Liver (tissue), 9 donors: ENCODE data around the gene CEP295NL. TPM values are rescaled to one million over a fixed set of nuclear protein-coding genes. Genes with fewer than 3 reads are reported as not detected.

ENCODE experiments used
- DNase-seq: peaks from one replicate; pipeline ENCODE4 v3.0.0-alpha.2; 2017; ENCODE audit warnings: low spot score
- H3K27ac ChIP-seq, 2 donors: one replicate each; pipeline ENCODE4 v1.7.0; 2013; ENCODE audit warnings: inconsistent platforms in 2 of 2, low read length in 2 of 2, control low read depth in 1 of 2, low read depth in 1 of 2, mild to moderate bottlenecking in 1 of 2
- H3K27me3 ChIP-seq, 4 donors: one replicate each; pipeline versions ENCODE4 v1.6.1 to v1.7.0; 2013; ENCODE audit warnings: low read length in 3 of 4, inconsistent platforms in 1 of 4, mild to moderate bottlenecking in 1 of 4, moderate library complexity in 1 of 4; ENCODE audit not compliant: control insufficient read depth in 4 of 4, insufficient read depth in 4 of 4
- H3K36me3 ChIP-seq, 4 donors: one replicate each; pipeline versions ENCODE4 v1.6.1 to v1.7.0; 2013; ENCODE audit warnings: low read length in 3 of 4, mild to moderate bottlenecking in 3 of 4, low read depth in 1 of 4, moderate library complexity in 1 of 4; ENCODE audit not compliant: control insufficient read depth in 4 of 4, insufficient read depth in 3 of 4
- H3K4me1 ChIP-seq, 4 donors: one replicate each; pipeline versions ENCODE4 v1.6.1 to v1.7.0; 2013; ENCODE audit warnings: low read length in 3 of 4, mild to moderate bottlenecking in 3 of 4, moderate library complexity in 1 of 4; ENCODE audit not compliant: control insufficient read depth in 4 of 4, insufficient read depth in 4 of 4
- H3K4me3 ChIP-seq, 3 donors: one replicate each; pipeline versions ENCODE4 v1.6.1 to v1.7.0; 2013; ENCODE audit warnings: low read length in 3 of 3, control low read depth in 1 of 3, low read depth in 1 of 3, mild to moderate bottlenecking in 1 of 3
- H3K9ac ChIP-seq, 2 donors: one replicate each; pipeline ENCODE4 v1.7.0; 2013; ENCODE audit warnings: low read length in 2 of 2, mild to moderate bottlenecking in 2 of 2, moderate library complexity in 2 of 2, control low read depth in 1 of 2, low read depth in 1 of 2
- H3K9me3 ChIP-seq, 4 donors: one replicate each; pipeline versions ENCODE4 v1.6.1 to v1.7.0; 2013; ENCODE audit warnings: low read length in 3 of 4; ENCODE audit not compliant: control insufficient read depth in 4 of 4
- EGR1 ChIP-seq, 2 donors: IDR thresholded peaks; 2 replicates each; pipeline ENCODE4 v1.6.1; 2016 to 2018; ENCODE audit warnings: antibody characterized with exemption in 2 of 2, low read depth in 2 of 2
- FOXA1 ChIP-seq: IDR thresholded peaks from 2 replicates; pipeline ENCODE4 v1.6.1; 2016; ENCODE audit warnings: antibody characterized with exemption
- FOXA2 ChIP-seq: IDR thresholded peaks from 2 replicates; pipeline ENCODE4 v1.6.1; 2016; ENCODE audit warnings: antibody characterized with exemption
- GABPA ChIP-seq, 2 donors: IDR thresholded peaks in 1 of 2; conservative IDR thresholded peaks in 1 of 2; 2 replicates each; pipeline ENCODE4 v1.6.1; 2016; ENCODE audit warnings: antibody characterized with exemption in 2 of 2, mild to moderate bottlenecking in 1 of 2, moderate library complexity in 1 of 2
- HNF4A ChIP-seq, 2 donors: conservative IDR thresholded peaks; 2 replicates each; pipeline ENCODE4 v1.6.1; 2016; ENCODE audit warnings: antibody characterized with exemption in 2 of 2, mild to moderate bottlenecking in 2 of 2
- HNF4G ChIP-seq: IDR thresholded peaks from 2 replicates; pipeline ENCODE4 v1.6.1; 2016; ENCODE audit warnings: antibody characterized with exemption
- JUND ChIP-seq, 2 donors: IDR thresholded peaks; 2 replicates each; pipeline ENCODE4 v1.6.1; 2016; ENCODE audit warnings: antibody characterized with exemption in 2 of 2
- NR2F2 ChIP-seq: IDR thresholded peaks from 2 replicates; pipeline ENCODE4 v1.6.1; 2016; ENCODE audit warnings: antibody characterized with exemption
- RAD21 ChIP-seq, 2 donors: IDR thresholded peaks; 2 replicates each; pipeline ENCODE4 v1.6.1; 2016; ENCODE audit warnings: antibody characterized with exemption in 2 of 2, mild to moderate bottlenecking in 2 of 2
- RXRA ChIP-seq, 2 donors: IDR thresholded peaks; 2 replicates each; pipeline ENCODE4 v1.6.1; 2017 to 2018; ENCODE audit warnings: antibody characterized with exemption in 2 of 2, mild to moderate bottlenecking in 1 of 2
- SP1 ChIP-seq: IDR thresholded peaks from 2 replicates; pipeline ENCODE4 v1.6.1; 2018; ENCODE audit warnings: antibody characterized with exemption, mild to moderate bottlenecking
- TAF1 ChIP-seq: conservative IDR thresholded peaks from 2 replicates; pipeline ENCODE4 v1.6.1; 2016; ENCODE audit warnings: antibody characterized with exemption, mild to moderate bottlenecking
- YY1 ChIP-seq: IDR thresholded peaks from 2 replicates; pipeline ENCODE4 v1.6.1; 2016; ENCODE audit warnings: antibody characterized with exemption, mild to moderate bottlenecking
- WGBS: extraction: QIAGEN DNeasy Blood & Tissue Kit; methylation state at CpG from one replicate; pipeline ENCODE4 v1.1.7; 2013; 5-methylcytosine and 5-hydroxymethylcytosine counted together
- polyA plus RNA-seq, 2 donors: library from polyadenylated mRNA; stranded (reverse) in 1 of 2; unstranded in 1 of 2; fragments of 200-250 nt in 1 of 2; fragments of >200 nt in 1 of 2; fragmentation: Nextera tagmentation in 1 of 2; extraction: Ambion mirVana in 1 of 2; gene quantifications; one replicate each; pipeline versions ENCODE4 v1.2.1 to v1.2.3, GENCODE V29; 2013 to 2015
- total RNA-seq, 2 donors: library from RNA; depleted of rRNA; stranded (reverse); fragments of >200 nt; gene quantifications; one replicate each; pipeline ENCODE4 v1.2.3, GENCODE V29; 2014
- TF ChIP-seq, protein P1 (sequence below): fragments of 150-350 bp; IDR thresholded peaks from 2 replicates; pipeline ENCODE4 v1.5.1; 2017; ENCODE audit warnings: improper control_type of control experiment, low read depth, low read length; ENCODE audit not compliant: missing input control
- TF ChIP-seq, protein P2 (sequence below): IDR thresholded peaks from 2 replicates; pipeline ENCODE4 v1.6.1; 2016; ENCODE audit warnings: antibody characterized with exemption, mild to moderate bottlenecking
- TF ChIP-seq, protein P3 (sequence below): IDR thresholded peaks from 2 replicates; pipeline ENCODE4 v1.6.1; 2016; ENCODE audit warnings: antibody characterized with exemption
- TF ChIP-seq, protein P4 (sequence below): IDR thresholded peaks from 2 replicates; pipeline ENCODE4 v1.6.1; 2016; ENCODE audit warnings: antibody characterized with exemption
- TF ChIP-seq, protein P5 (sequence below): IDR thresholded peaks from 2 replicates; pipeline ENCODE4 v1.6.1; 2016; ENCODE audit warnings: antibody characterized with exemption
- donor health status: healthy.
- donor health status: healthy.
- donor health status: healthy.
- donor health status: healthy.
- donor health status: healthy.

The CEP295NL gene
- total and polyA plus RNA-seq, 4 donors = 0.28 to 1.0 TPM; not detected in 2

DNA sequence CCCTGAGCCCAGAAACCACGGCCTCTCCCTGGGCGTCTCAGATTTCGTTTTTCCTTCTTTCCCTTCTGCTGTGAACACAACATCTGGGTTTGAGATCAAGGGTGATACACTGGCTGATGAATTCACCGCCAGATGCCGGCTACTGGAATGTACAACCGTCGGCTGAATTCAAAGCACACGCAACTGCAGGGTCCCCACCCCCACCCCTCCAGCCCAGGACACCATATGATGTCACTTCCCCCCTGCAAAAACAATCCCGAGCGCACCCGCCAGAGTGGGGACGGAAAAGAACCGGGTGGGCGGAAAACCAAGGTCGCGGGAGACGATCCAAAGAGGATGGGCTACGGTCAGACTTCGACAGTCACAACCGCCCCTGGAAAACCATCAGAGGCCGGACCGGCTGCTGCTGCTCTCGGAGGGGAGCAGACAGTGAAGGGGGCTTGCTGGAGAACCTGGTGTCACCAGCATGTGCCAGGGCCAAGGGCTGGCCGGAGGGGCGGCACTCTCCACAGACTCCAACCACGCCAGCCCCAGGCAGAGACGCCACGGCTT is 23.3 kb downstream of the CEP295NL start:
- Histone ChIP-seq H3K27ac (peak overlapping the region; percentile 68 to 72), H3K9me3 (no peaks in the 10 kb centered on the region), H3K27me3 (no peaks in the 10 kb centered on the region), H3K4me1 (peaks cover 0 to 15% (median 8%) of the 10 kb centered on the region in 4 donors), H3K4me3 (no peak overlapping the region), H3K9ac (no peak overlapping the region), H3K36me3 (no peaks in the 10 kb centered on the region)
- no peak for DNase-seq
- peak; percentile 47 for TF ChIP-seq NR2F2
- TF ChIP-seq GABPA (IDR thresholded peaks at IDR 0.05 in 1 of 2, conservative IDR thresholded peaks at IDR 0.05 in 1 of 2) = no peak
- TF ChIP-seq RAD21 (IDR thresholded peaks at IDR 0.05) = peak in 1 of 2 donors; percentile 11
- TF ChIP-seq, protein P1, sequence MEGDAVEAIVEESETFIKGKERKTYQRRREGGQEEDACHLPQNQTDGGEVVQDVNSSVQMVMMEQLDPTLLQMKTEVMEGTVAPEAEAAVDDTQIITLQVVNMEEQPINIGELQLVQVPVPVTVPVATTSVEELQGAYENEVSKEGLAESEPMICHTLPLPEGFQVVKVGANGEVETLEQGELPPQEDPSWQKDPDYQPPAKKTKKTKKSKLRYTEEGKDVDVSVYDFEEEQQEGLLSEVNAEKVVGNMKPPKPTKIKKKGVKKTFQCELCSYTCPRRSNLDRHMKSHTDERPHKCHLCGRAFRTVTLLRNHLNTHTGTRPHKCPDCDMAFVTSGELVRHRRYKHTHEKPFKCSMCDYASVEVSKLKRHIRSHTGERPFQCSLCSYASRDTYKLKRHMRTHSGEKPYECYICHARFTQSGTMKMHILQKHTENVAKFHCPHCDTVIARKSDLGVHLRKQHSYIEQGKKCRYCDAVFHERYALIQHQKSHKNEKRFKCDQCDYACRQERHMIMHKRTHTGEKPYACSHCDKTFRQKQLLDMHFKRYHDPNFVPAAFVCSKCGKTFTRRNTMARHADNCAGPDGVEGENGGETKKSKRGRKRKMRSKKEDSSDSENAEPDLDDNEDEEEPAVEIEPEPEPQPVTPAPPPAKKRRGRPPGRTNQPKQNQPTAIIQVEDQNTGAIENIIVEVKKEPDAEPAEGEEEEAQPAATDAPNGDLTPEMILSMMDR = no peak
- TF ChIP-seq HNF4A (conservative IDR thresholded peaks at IDR 0.05) = no peak
- TF ChIP-seq, protein P2, sequence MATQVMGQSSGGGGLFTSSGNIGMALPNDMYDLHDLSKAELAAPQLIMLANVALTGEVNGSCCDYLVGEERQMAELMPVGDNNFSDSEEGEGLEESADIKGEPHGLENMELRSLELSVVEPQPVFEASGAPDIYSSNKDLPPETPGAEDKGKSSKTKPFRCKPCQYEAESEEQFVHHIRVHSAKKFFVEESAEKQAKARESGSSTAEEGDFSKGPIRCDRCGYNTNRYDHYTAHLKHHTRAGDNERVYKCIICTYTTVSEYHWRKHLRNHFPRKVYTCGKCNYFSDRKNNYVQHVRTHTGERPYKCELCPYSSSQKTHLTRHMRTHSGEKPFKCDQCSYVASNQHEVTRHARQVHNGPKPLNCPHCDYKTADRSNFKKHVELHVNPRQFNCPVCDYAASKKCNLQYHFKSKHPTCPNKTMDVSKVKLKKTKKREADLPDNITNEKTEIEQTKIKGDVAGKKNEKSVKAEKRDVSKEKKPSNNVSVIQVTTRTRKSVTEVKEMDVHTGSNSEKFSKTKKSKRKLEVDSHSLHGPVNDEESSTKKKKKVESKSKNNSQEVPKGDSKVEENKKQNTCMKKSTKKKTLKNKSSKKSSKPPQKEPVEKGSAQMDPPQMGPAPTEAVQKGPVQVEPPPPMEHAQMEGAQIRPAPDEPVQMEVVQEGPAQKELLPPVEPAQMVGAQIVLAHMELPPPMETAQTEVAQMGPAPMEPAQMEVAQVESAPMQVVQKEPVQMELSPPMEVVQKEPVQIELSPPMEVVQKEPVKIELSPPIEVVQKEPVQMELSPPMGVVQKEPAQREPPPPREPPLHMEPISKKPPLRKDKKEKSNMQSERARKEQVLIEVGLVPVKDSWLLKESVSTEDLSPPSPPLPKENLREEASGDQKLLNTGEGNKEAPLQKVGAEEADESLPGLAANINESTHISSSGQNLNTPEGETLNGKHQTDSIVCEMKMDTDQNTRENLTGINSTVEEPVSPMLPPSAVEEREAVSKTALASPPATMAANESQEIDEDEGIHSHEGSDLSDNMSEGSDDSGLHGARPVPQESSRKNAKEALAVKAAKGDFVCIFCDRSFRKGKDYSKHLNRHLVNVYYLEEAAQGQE = no peak
- TF ChIP-seq EGR1 (IDR thresholded peaks at IDR 0.05; ENCODE audit: low read depth in 2 of 2) = no peak
- peak; percentile 12 for TF ChIP-seq SP1
- no peak for TF ChIP-seq YY1
- no peak for TF ChIP-seq HNF4G
- TF ChIP-seq, protein P3, sequence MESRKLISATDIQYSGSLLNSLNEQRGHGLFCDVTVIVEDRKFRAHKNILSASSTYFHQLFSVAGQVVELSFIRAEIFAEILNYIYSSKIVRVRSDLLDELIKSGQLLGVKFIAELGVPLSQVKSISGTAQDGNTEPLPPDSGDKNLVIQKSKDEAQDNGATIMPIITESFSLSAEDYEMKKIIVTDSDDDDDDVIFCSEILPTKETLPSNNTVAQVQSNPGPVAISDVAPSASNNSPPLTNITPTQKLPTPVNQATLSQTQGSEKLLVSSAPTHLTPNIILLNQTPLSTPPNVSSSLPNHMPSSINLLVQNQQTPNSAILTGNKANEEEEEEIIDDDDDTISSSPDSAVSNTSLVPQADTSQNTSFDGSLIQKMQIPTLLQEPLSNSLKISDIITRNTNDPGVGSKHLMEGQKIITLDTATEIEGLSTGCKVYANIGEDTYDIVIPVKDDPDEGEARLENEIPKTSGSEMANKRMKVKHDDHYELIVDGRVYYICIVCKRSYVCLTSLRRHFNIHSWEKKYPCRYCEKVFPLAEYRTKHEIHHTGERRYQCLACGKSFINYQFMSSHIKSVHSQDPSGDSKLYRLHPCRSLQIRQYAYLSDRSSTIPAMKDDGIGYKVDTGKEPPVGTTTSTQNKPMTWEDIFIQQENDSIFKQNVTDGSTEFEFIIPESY = no peak
- no peak for TF ChIP-seq FOXA2
- no peak for TF ChIP-seq FOXA1
- TF ChIP-seq RXRA (IDR thresholded peaks at IDR 0.05) = no peak
- TF ChIP-seq, protein P4, sequence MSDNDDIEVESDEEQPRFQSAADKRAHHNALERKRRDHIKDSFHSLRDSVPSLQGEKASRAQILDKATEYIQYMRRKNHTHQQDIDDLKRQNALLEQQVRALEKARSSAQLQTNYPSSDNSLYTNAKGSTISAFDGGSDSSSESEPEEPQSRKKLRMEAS = no peak
- no peak for TF ChIP-seq JUND (IDR thresholded peaks at IDR 0.05)
- TF ChIP-seq, protein P5, sequence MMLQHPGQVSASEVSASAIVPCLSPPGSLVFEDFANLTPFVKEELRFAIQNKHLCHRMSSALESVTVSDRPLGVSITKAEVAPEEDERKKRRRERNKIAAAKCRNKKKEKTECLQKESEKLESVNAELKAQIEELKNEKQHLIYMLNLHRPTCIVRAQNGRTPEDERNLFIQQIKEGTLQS = no peak
- TF ChIP-seq TAF1 = no peak
- WGBS = 62% methylated on average over 28 of the region's 28 CpGs
